ENCODE results near the gene KCNJ16.
A peak's percentile ranks its signal among the peaks of the same experiment; 100 is the strongest.

KCNJ16 gene

GRCh38 chr17:70159980-70160379 lies 85.0 kb downstream of the KCNJ16 start:
- ChIA-PET POLR2A (no interaction called here), CTCF (interaction anchor here (0.7 to 1.5 kb wide), 5 partner anchors 15 to 591 kb away, joined by 3 to 4 read pairs (median 3); no protein-coding TSS in a partner anchor)
- H3K4me3 ChIP-seq (ENCODE audit: low read depth, low read length), result no peak overlapping the region
- TF ChIP-seq, protein P1, sequence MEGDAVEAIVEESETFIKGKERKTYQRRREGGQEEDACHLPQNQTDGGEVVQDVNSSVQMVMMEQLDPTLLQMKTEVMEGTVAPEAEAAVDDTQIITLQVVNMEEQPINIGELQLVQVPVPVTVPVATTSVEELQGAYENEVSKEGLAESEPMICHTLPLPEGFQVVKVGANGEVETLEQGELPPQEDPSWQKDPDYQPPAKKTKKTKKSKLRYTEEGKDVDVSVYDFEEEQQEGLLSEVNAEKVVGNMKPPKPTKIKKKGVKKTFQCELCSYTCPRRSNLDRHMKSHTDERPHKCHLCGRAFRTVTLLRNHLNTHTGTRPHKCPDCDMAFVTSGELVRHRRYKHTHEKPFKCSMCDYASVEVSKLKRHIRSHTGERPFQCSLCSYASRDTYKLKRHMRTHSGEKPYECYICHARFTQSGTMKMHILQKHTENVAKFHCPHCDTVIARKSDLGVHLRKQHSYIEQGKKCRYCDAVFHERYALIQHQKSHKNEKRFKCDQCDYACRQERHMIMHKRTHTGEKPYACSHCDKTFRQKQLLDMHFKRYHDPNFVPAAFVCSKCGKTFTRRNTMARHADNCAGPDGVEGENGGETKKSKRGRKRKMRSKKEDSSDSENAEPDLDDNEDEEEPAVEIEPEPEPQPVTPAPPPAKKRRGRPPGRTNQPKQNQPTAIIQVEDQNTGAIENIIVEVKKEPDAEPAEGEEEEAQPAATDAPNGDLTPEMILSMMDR (IDR thresholded peaks at IDR 0.05; ENCODE audit: insufficient read depth, low read length, missing control alignments), result no peak
- no peak for DNase-seq (ENCODE audit: low read depth, low spot score)

DNA sequence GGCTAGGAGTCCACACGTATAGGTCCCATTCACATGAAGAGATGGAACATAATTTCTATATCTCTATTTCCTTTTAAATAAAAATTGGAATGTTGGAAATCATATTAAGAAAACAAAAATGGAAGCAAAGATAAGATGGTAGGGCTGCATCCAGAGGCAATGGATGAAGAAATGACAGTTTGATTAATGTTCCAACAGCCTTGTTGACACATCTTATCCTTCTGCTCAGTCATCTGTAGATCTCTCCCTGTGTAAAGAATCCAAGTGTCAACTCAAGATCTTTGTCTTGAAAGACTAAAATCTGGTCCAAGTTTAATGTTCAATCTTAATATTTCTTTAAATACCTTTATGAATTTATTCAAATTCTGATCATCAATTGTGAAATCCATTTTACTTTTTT lies 86.5 kb downstream of the KCNJ16 start:
- CTCF ChIA-PET, result no interaction called here
- TF ChIP-seq, protein P1 (IDR thresholded peaks at IDR 0.05; ENCODE audit: insufficient read depth, low read length, missing control alignments), result no peak
- H3K4me3 ChIP-seq (ENCODE audit: low read depth, low read length), result no peak overlapping the region
- DNase-seq (ENCODE audit: low read depth, low spot score), result no peak
- POLR2A ChIA-PET, result no interaction called here

DNA sequence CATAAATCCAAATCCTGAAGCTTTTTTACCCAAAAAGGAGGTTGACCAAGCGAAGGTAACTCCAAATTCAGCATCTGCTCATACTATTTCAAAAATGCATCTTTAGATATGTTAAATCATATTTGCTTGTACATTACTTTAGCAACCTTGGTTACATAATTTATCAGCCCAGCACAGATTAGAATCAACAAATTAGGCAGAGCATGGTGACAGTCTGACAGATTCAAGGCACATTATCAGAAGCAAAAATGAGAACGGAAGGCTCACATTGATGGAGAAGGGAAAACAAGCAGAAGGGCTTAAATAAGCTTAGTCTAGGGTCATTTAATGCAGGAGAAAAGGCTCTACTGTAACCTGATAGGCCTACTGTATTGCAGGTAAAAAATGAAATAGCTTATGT lies 90.4 kb downstream of the KCNJ16 start:
- TF ChIP-seq, protein P1 (IDR thresholded peaks at IDR 0.05; ENCODE audit: insufficient read depth, low read length, missing control alignments), result no peak
- no peak overlapping the region for H3K4me3 ChIP-seq (ENCODE audit: low read depth, low read length)
- CTCF ChIA-PET, result interaction anchor here (1.8 kb wide), 1 partner anchor 594 kb away, joined by 3 read pairs; no protein-coding TSS in a partner anchor
- DNase-seq (ENCODE audit: low read depth, low spot score), result no peak
- POLR2A ChIA-PET, result no interaction called here

DNA sequence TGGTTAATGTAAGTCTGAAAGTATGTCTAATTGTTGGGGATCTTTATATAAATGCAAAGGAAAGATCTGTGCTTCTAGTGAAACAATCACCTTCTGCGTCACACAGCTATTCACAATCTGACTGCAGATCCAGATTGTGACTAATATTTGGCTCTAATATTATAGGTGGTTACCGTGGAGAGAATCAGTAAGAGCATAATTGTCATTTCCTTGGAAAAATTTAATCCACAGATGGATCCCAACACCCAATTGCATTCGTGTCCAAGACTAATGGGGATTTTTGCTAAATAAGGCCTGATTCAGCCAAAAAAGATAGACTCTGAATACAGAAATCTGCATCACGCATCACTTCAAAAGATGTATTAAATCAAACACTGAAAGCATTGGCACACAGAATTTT lies 91.6 kb downstream of the KCNJ16 start:
- no peak overlapping the region for H3K4me3 ChIP-seq (ENCODE audit: low read depth, low read length)
- ChIA-PET CTCF (interaction anchor here (0.7 to 1.7 kb wide), 3 partner anchors 557 to 598 kb away, joined by 3 to 12 read pairs (median 5); no protein-coding TSS in a partner anchor), POLR2A (no interaction called here)
- DNase-seq (ENCODE audit: low read depth, low spot score), result no peak
- TF ChIP-seq, protein P1 (IDR thresholded peaks at IDR 0.05; ENCODE audit: insufficient read depth, low read length, missing control alignments), result no peak

- ChIA-PET CTCF (interaction anchor here (0.7 to 2.0 kb wide), 9 partner anchors 11 to 646 kb away, joined by 3 to 12 read pairs (median 4); no protein-coding TSS in a partner anchor), POLR2A (no interaction called here)
- DNase-seq (ENCODE audit: low read depth, low spot score), result peak; percentile 12
- H3K4me3 ChIP-seq (ENCODE audit: low read depth, low read length), result peak overlapping the region; percentile 53
- TF ChIP-seq, protein P1 (IDR thresholded peaks at IDR 0.05; ENCODE audit: insufficient read depth, low read length, missing control alignments), result peak; percentile 68
These were observed 93.3 kb downstream of the KCNJ16 start for GRCh38 chr17:70168044-70168976.

DNA sequence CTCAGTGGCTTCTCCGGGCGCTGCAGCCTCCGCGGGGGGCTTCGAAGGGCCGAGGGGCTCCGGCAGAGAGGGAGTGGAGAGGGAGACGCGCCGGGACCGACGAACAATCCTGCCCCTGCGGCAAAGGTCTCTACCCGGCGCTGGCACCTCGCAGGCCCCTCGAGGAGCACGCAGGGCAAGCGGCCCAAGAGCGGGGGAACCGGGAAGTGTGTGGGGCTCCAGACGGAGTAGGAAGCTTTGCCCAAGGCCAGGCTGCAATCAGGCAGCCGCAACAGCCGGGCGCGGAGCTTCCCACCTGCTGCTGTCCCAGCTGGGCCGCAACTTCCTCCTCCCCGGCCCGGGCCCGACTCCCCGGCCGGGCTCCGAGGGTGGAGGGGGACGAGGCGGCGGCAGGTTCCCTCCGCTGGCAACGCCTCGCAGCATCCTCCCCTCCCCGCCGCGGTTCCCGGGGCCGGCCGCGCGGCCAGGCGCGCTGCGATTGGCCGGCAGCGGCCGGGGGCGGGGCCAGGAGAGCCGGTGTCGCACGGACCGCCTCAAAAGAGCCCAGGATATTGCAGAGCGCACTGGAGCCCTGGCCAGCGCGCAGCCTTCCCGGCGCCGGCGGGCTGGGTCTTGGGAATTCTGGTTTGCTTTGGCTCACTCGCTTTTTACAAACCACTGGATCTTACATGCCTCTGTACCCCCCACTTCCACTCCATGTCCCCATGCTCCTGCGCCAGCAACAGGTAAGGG lies 94.1 kb downstream of the KCNJ16 start, which contains the start of gene KCNJ2:
Gene KCNJ2 (plus strand): TSS at position 556 of the 732 bp plus-strand sequence. CDS start 5,508 bp downstream, outside the sequence.
- DNase-seq (ENCODE audit: low read depth, low spot score), result no peak
- TF ChIP-seq, protein P1 (IDR thresholded peaks at IDR 0.05; ENCODE audit: insufficient read depth, low read length, missing control alignments), result no peak
- H3K4me3 ChIP-seq (ENCODE audit: low read depth, low read length), result peak within 1 kb of the TSS; percentile 53
- ChIA-PET POLR2A (no interaction called here), CTCF (interaction anchor here (1.1 to 2.0 kb wide), 3 partner anchors 383 to 642 kb away, joined by 4 to 5 read pairs (median 4); no protein-coding TSS in a partner anchor)

Measured in AG04449 (cell line).